HUDEP-2 (cell line): ENCODE results near the gene HNRNPA3.
"Not testable (repeated sequence)": the region's sequence is repeated elsewhere in the genome, so short reads cannot be mapped to it uniquely, and the experiment has no call there.

Experiments used
- DNase-seq, 76 experiments: peaks; one replicate each; lab custom pipeline; 2025; ENCODE audit not compliant: unreplicated experiment in 76 of 76; lab: John Stamatoyannopoulos, UW

The HNRNPA3 gene

GRCh38 chr2:177232098-177232704, 19.6 kb downstream of the HNRNPA3 start:
- no peak for DNase-seq

GRCh38 chr2:177234267-177234666, 21.7 kb downstream of the HNRNPA3 start:
- no peak for DNase-seq

- no peak for DNase-seq
These were observed 23.4 kb downstream of the HNRNPA3 start for GRCh38 chr2:177235855-177236437.

- no peak for DNase-seq
These were observed 25.3 kb downstream of the HNRNPA3 start for GRCh38 chr2:177237932-177238331.

GRCh38 chr2:177239053-177239452, 26.5 kb downstream of the HNRNPA3 start:
- DNase-seq: no peak

GRCh38 chr2:177239932-177240630, 27.5 kb downstream of the HNRNPA3 start:
- peak in 2 of 76 experiments; percentile 12 to 18 for DNase-seq

- no peak for DNase-seq
These were observed 29.1 kb downstream of the HNRNPA3 start for GRCh38 chr2:177241711-177242120.

- no peak for DNase-seq
These were observed 29.8 kb downstream of the HNRNPA3 start for GRCh38 chr2:177242121-177242987.

- DNase-seq: no peak
These were observed 30.5 kb downstream of the HNRNPA3 start for GRCh38 chr2:177243073-177243472.

GRCh38 chr2:177243476-177243875, 30.9 kb downstream of the HNRNPA3 start:
- DNase-seq: no peak

- no peak for DNase-seq
These were observed 31.7 kb downstream of the HNRNPA3 start for GRCh38 chr2:177244244-177244771.

GRCh38 chr2:177245010-177245422, 32.4 kb downstream of the HNRNPA3 start:
- no peak for DNase-seq

- no peak for DNase-seq
These were observed 33.4 kb downstream of the HNRNPA3 start for GRCh38 chr2:177246000-177246399.

GRCh38 chr2:177246523-177247030, 34.0 kb downstream of the HNRNPA3 start:
- not testable (repeated sequence) for DNase-seq

- no peak for DNase-seq
These were observed 35.2 kb downstream of the HNRNPA3 start for GRCh38 chr2:177247693-177248262.

- no peak for DNase-seq
These were observed 36.4 kb downstream of the HNRNPA3 start for GRCh38 chr2:177249038-177249437.

GRCh38 chr2:177250461-177250860, 37.9 kb downstream of the HNRNPA3 start:
- DNase-seq: no peak

GRCh38 chr2:177251165-177251542, 38.6 kb downstream of the HNRNPA3 start:
- DNase-seq: no peak

GRCh38 chr2:177252808-177253531, 40.4 kb downstream of the HNRNPA3 start:
- DNase-seq: no peak

- DNase-seq: no peak
These were observed 41.1 kb downstream of the HNRNPA3 start for GRCh38 chr2:177253704-177254103.
